Neural cell (in vitro differentiated cells): Measurements from ENCODE around the gene NUSAP1. TPM values are rescaled to one million over a fixed set of nuclear protein-coding genes. Genes with fewer than 3 reads are reported as not detected.

Experiments used
- H2AFZ ChIP-seq: fragments of 200-600, 300-800 bp; sonication (generic), shearing (Covaris generic); 2 replicates; pipeline ENCODE4 v1.6.0; 2014; ENCODE audit warnings: low read depth, mild to moderate bottlenecking, antibody characterized with exemption, low read length, moderate library complexity
- H3F3A ChIP-seq: fragments of 200-600 bp; shearing (Covaris generic); 2 replicates; pipeline ENCODE4 v1.6.1; 2016; ENCODE audit warnings: mild to moderate bottlenecking, moderate library complexity, mixed read lengths, antibody characterized with exemption, low read length; ENCODE audit not compliant: insufficient read depth, poor library complexity, severe bottlenecking
- H3K27ac ChIP-seq: fragments of 200-600, 300-800 bp; sonication (generic), shearing (Covaris generic); 2 replicates; pipeline ENCODE4 v1.5.1; 2014; ENCODE audit warnings: mild to moderate bottlenecking, low read length, moderate library complexity
- H3K27me3 ChIP-seq: fragments of 300-800, 200-600 bp; sonication (generic), shearing (Covaris generic); 2 replicates; pipeline ENCODE4 v1.6.0; 2014; ENCODE audit warnings: mild to moderate bottlenecking, low read depth, low read length, moderate library complexity; ENCODE audit not compliant: insufficient read depth
- H3K36me3 ChIP-seq: fragments of 300-800, 200-600 bp; sonication (generic), shearing (Covaris generic); 2 replicates; pipeline ENCODE4 v1.5.1; 2014; ENCODE audit warnings: mild to moderate bottlenecking, antibody characterized with exemption, low read length, moderate library complexity; ENCODE audit not compliant: insufficient read depth
- H3K4me2 ChIP-seq: fragments of 300-800, 200-600 bp; sonication (generic), shearing (Covaris generic); 2 replicates; pipeline ENCODE4 v1.6.0; 2014; ENCODE audit warnings: mild to moderate bottlenecking, low read length
- H3K4me3 ChIP-seq: fragments of 300-800, 200-600 bp; sonication (generic), shearing (Covaris generic); 2 replicates; pipeline ENCODE4 v1.5.1; 2014; ENCODE audit warnings: mild to moderate bottlenecking, low read length, moderate library complexity
- H3K79me2 ChIP-seq: fragments of 200-600 bp; shearing (Covaris generic); replicated peaks from 2 replicates; pipeline ENCODE4 v1.6.0; 2014; ENCODE audit warnings: mild to moderate bottlenecking, low read length, moderate library complexity; ENCODE audit not compliant: insufficient read depth
- H3K9ac ChIP-seq: fragments of 300-800, 200-600 bp; sonication (generic), shearing (Covaris generic); 2 replicates; pipeline ENCODE4 v1.6.1; 2016; ENCODE audit warnings: mild to moderate bottlenecking, low read length, mixed read lengths
- H3K9me2 ChIP-seq: fragments of 200-600 bp; shearing (Covaris generic); 2 replicates; pipeline ENCODE4 v1.6.1; 2016; ENCODE audit warnings: mild to moderate bottlenecking, low read length, mixed read lengths; ENCODE audit not compliant: insufficient read depth
- H3K9me3 ChIP-seq: fragments of 200-600, 300-800 bp; sonication (generic), shearing (Covaris generic); 2 replicates; pipeline ENCODE4 v1.6.1; 2016; ENCODE audit warnings: mild to moderate bottlenecking, mixed run types, low read length, moderate library complexity, mixed read lengths
- H4K20me1 ChIP-seq: fragments of 200-600 bp; shearing (Covaris generic); 2 replicates; pipeline ENCODE4 v1.6.1; 2016; ENCODE audit warnings: mild to moderate bottlenecking, mixed run types; ENCODE audit not compliant: insufficient read depth
- CTCF ChIP-seq: fragments of 450-650 bp; IDR thresholded peaks from 2 replicates; pipeline ENCODE4 v1.5.1; 2014; ENCODE audit warnings: antibody characterized with exemption, mild to moderate bottlenecking, moderate library complexity; ENCODE audit not compliant: poor library complexity, severe bottlenecking
- EP300 ChIP-seq: fragments of 450-650 bp; conservative IDR thresholded peaks from 2 replicates; pipeline ENCODE4 v1.6.1; 2014; ENCODE audit warnings: antibody characterized with exemption, mild to moderate bottlenecking, moderate library complexity; ENCODE audit not compliant: poor library complexity, severe bottlenecking
- EZH2 ChIP-seq: fragments of 200-600, 300-800 bp; shearing (Covaris generic), sonication (generic); IDR thresholded peaks from 2 replicates; pipeline ENCODE4 v1.6.1; 2014; ENCODE audit warnings: antibody characterized with exemption, low read length, borderline replicate concordance, mild to moderate bottlenecking; ENCODE audit not compliant: insufficient read depth, poor library complexity, severe bottlenecking
- MXI1 ChIP-seq: fragments of 450-650 bp; conservative IDR thresholded peaks from 2 replicates; pipeline ENCODE4 v1.6.1; 2014; ENCODE audit warnings: antibody characterized with exemption, mild to moderate bottlenecking; ENCODE audit not compliant: poor library complexity, severe bottlenecking
- POLR2AphosphoS5 ChIP-seq: IDR thresholded peaks from 2 replicates; pipeline ENCODE4 v1.6.1; 2012
- RAD21 ChIP-seq: fragments of 450-650 bp; conservative IDR thresholded peaks from 2 replicates; pipeline ENCODE4 v1.6.1; 2014; ENCODE audit warnings: antibody characterized with exemption, mild to moderate bottlenecking, moderate library complexity
- SMC3 ChIP-seq: fragments of 450-650 bp; conservative IDR thresholded peaks from 2 replicates; pipeline ENCODE4 v1.6.1; 2014; ENCODE audit warnings: antibody characterized with exemption, mild to moderate bottlenecking, moderate library complexity; ENCODE audit not compliant: poor library complexity
- TAF1 ChIP-seq: IDR thresholded peaks from 2 replicates; pipeline ENCODE4 v1.6.1; 2012; ENCODE audit warnings: low read depth
- polyA plus RNA-seq: library from polyadenylated mRNA; depleted of rRNA; stranded (reverse); fragments of >200 nt; gene quantifications from 2 replicates; pipeline ENCODE4 v1.2.3, GENCODE V29; 2014
- TF ChIP-seq, protein P1 (sequence below): IDR thresholded peaks from 2 replicates; pipeline ENCODE4 v1.6.1; 2012; ENCODE audit warnings: borderline replicate concordance

Gene NUSAP1
- polyA plus RNA-seq, 1 donor from 2014 or later: 13.6 TPM

GRCh38 chr15:41354371-41354770 is 21.7 kb downstream of the NUSAP1 start:
- no peaks in the 10 kb centered on the region for H3K36me3 ChIP-seq

GRCh38 chr15:41367418-41367817 is 34.7 kb downstream of the NUSAP1 start:
- Histone ChIP-seq H3F3A (no peaks in the 10 kb centered on the region), H3K27ac (no peak overlapping the region), H3K9me2 (no peaks in the 10 kb centered on the region), H3K79me2 (no peaks in the 10 kb centered on the region), H3K36me3 (no peaks in the 10 kb centered on the region), H2AFZ (no peak overlapping the region), H3K4me2 (no peak overlapping the region), H3K4me3 (no peak overlapping the region), H4K20me1 (no peaks in the 10 kb centered on the region), H3K27me3 (no peaks in the 10 kb centered on the region), H3K9ac (no peak overlapping the region), H3K9me3 (no peaks in the 10 kb centered on the region)
- TF ChIP-seq SMC3 (no peak), TAF1 (no peak), RAD21 (no peak), EZH2 (no peak), EP300 (no peak), POLR2AphosphoS5 (no peak), MXI1 (no peak), CTCF (no peak)
- TF ChIP-seq, protein P1, sequence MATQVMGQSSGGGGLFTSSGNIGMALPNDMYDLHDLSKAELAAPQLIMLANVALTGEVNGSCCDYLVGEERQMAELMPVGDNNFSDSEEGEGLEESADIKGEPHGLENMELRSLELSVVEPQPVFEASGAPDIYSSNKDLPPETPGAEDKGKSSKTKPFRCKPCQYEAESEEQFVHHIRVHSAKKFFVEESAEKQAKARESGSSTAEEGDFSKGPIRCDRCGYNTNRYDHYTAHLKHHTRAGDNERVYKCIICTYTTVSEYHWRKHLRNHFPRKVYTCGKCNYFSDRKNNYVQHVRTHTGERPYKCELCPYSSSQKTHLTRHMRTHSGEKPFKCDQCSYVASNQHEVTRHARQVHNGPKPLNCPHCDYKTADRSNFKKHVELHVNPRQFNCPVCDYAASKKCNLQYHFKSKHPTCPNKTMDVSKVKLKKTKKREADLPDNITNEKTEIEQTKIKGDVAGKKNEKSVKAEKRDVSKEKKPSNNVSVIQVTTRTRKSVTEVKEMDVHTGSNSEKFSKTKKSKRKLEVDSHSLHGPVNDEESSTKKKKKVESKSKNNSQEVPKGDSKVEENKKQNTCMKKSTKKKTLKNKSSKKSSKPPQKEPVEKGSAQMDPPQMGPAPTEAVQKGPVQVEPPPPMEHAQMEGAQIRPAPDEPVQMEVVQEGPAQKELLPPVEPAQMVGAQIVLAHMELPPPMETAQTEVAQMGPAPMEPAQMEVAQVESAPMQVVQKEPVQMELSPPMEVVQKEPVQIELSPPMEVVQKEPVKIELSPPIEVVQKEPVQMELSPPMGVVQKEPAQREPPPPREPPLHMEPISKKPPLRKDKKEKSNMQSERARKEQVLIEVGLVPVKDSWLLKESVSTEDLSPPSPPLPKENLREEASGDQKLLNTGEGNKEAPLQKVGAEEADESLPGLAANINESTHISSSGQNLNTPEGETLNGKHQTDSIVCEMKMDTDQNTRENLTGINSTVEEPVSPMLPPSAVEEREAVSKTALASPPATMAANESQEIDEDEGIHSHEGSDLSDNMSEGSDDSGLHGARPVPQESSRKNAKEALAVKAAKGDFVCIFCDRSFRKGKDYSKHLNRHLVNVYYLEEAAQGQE: no peak

More at GRCh38 chr15:41354371-41354770, 21.7 kb downstream of the NUSAP1 start:
- Histone ChIP-seq H2AFZ (no peak overlapping the region), H3K9me2 (no peaks in the 10 kb centered on the region), H3K9me3 (no peaks in the 10 kb centered on the region), H3K9ac (no peak overlapping the region), H3K79me2 (no peaks in the 10 kb centered on the region), H4K20me1 (no peaks in the 10 kb centered on the region), H3K4me3 (no peak overlapping the region), H3K27me3 (no peaks in the 10 kb centered on the region), H3K4me2 (no peak overlapping the region), H3F3A (no peaks in the 10 kb centered on the region), H3K27ac (no peak overlapping the region)
- no peak for TF ChIP-seq RAD21
- TF ChIP-seq EZH2: no peak
- no peak for TF ChIP-seq CTCF
- no peak for TF ChIP-seq TAF1
- TF ChIP-seq MXI1: no peak
- TF ChIP-seq, protein P1: no peak
- no peak for TF ChIP-seq SMC3
- TF ChIP-seq EP300: no peak
- no peak for TF ChIP-seq POLR2AphosphoS5
